Naive thymus-derived CD8-positive, alpha-beta T cell (primary cell): ENCODE results near the gene RABGGTA. TPM values are rescaled to one million over a fixed set of nuclear protein-coding genes. Genes with fewer than 3 reads are reported as not detected.

Experiments
- ATAC-seq, 2 donors: fragments of 150-1000 bp; cut with Tn5 transposase in 1 of 2; sonication (Bioruptor Pico), chemical (Tn5 transposase) in 1 of 2; 1 replicate in 1 of 2; 2 replicates in 1 of 2; pipeline ENCODE4 v1.10.0; 2021; ENCODE audit warnings: mild to moderate bottlenecking in 2 of 2, moderate library complexity in 2 of 2
- POLR2A ChIA-PET: fragments of 350-600 bp; sonication (Branson Sonifier 250); formaldehyde crosslinking; loops from one replicate; lab custom pipeline; 2021; ENCODE audit warnings: antibody characterized with exemption; lab: Charles Lee
- DNase-seq, 10 donors: peaks; one replicate each; pipeline versions ENCODE4 v3.0.0 to v3.0.0-alpha.2; 2020 to 2022
- H3K27ac Mint-ChIP-seq, 10 donors: one replicate each; pipeline ENCODE4 v1.8.0; 2020 to 2022; ENCODE audit warnings: mild to moderate bottlenecking in 10 of 10, mixed read lengths in 10 of 10, moderate library complexity in 4 of 10, inconsistent platforms in 1 of 10
- H3K27me3 Mint-ChIP-seq, 5 donors: one replicate each; pipeline ENCODE4 v1.8.0; 2021 to 2022; ENCODE audit warnings: mixed read lengths in 5 of 5
- H3K36me3 Mint-ChIP-seq, 3 donors: one replicate each; pipeline ENCODE4 v1.8.0; 2020 to 2022; ENCODE audit warnings: mixed read lengths in 3 of 3, mild to moderate bottlenecking in 2 of 3, inconsistent platforms in 1 of 3
- H3K4me1 Mint-ChIP-seq, 4 donors: one replicate each; pipeline ENCODE4 v1.8.0; 2021 to 2022; ENCODE audit warnings: mixed read lengths in 4 of 4
- H3K4me3 Mint-ChIP-seq, 10 donors: one replicate each; pipeline ENCODE4 v1.8.0; 2020 to 2022; ENCODE audit warnings: mild to moderate bottlenecking in 10 of 10, mixed read lengths in 10 of 10, moderate library complexity in 6 of 10, inconsistent platforms in 1 of 10
- H3K9me3 Mint-ChIP-seq, 9 donors: one replicate each; pipeline ENCODE4 v1.8.0; 2020 to 2022; ENCODE audit warnings: mixed read lengths in 9 of 9, mild to moderate bottlenecking in 3 of 9, inconsistent platforms in 1 of 9, moderate library complexity in 1 of 9
- polyA plus RNA-seq, 3 donors: library from polyadenylated mRNA; unstranded; fragments of 300-500 nt; fragmentation: Illumina TruSeq; gene quantifications; one replicate each; pipeline ENCODE4 v1.2.3, GENCODE V29; 2021
- total RNA-seq, 8 experiments: library from RNA in 2 of 8; stranded (reverse) in 2 of 8; gene quantifications; one replicate each; pipeline ENCODE4 v1.2.3 and lab custom pipeline; 2021 to 2026

RABGGTA gene
- total and polyA plus RNA-seq, 5 experiments from 2014 or later: 12.7 to 46.5 (median 22.1) TPM

DNA sequence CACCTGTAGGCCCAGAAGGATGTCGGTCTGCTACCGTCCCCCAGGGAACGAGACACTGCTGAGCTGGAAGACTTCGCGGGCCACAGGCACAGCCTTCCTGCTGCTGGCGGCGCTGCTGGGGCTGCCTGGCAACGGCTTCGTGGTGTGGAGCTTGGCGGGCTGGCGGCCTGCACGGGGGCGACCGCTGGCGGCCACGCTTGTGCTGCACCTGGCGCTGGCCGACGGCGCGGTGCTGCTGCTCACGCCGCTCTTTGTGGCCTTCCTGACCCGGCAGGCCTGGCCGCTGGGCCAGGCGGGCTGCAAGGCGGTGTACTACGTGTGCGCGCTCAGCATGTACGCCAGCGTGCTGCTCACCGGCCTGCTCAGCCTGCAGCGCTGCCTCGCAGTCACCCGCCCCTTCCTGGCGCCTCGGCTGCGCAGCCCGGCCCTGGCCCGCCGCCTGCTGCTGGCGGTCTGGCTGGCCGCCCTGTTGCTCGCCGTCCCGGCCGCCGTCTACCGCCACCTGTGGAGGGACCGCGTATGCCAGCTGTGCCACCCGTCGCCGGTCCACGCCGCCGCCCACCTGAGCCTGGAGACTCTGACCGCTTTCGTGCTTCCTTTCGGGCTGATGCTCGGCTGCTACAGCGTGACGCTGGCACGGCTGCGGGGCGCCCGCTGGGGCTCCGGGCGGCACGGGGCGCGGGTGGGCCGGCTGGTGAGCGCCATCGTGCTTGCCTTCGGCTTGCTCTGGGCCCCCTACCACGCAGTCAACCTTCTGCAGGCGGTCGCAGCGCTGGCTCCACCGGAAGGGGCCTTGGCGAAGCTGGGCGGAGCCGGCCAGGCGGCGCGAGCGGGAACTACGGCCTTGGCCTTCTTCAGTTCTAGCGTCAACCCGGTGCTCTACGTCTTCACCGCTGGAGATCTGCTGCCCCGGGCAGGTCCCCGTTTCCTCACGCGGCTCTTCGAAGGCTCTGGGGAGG lies 39.5 kb upstream of the RABGGTA start, which contains the start of gene LTB4R:
Gene LTB4R, plus strand, starts transcription at position 857 of the 959 bp plus-strand sequence. CDS start 4,150 bp downstream, outside the sequence.
- DNase-seq (peak; percentile 53 to 82 (median 67)), ATAC-seq (peak; percentile 85 to 87)
- Mint-ChIP-seq H3K4me3 (peak within 1 kb of the TSS; percentile 77 to 87 (median 82)), H3K9me3 (no peaks in the 10 kb centered on the region), H3K4me1 (peaks cover 41 to 80% (median 73%) of the 10 kb centered on the region in 4 donors), H3K27ac (peak within 1 kb of the TSS; percentile 82 to 95 (median 92)), H3K36me3 (peaks cover 0 to 22% (median under 1%) of the 10 kb centered on the region in 3 donors), H3K27me3 (no peaks in the 10 kb centered on the region)
- POLR2A ChIA-PET: interaction anchor here (0.8 to 8.2 kb wide), 20 partner anchors 10 to 1009 kb away, joined by 3 to 67 read pairs (median 4); partner anchors contain the start of genes ADCY4, CBLN3, DCAF11 and DHRS1

GRCh38 chr14:24310265-24310645 lies 38.9 kb upstream of the RABGGTA start:
- ATAC-seq: no peak
- H3K4me1 Mint-ChIP-seq: peaks cover 37 to 73% (median 69%) of the 10 kb centered on the region in 4 donors
- H3K4me3 Mint-ChIP-seq: peak overlapping the region; percentile 75 to 87 (median 80)
- no peaks in the 10 kb centered on the region for H3K27me3 Mint-ChIP-seq
- POLR2A ChIA-PET: interaction anchor here (0.8 to 8.2 kb wide), 11 partner anchors 10 to 196 kb away, joined by 3 to 67 read pairs (median 10); partner anchors contain the start of genes ADCY4, CBLN3, DCAF11 and DHRS1
- no peaks in the 10 kb centered on the region for H3K9me3 Mint-ChIP-seq
- H3K27ac Mint-ChIP-seq: peak overlapping the region; percentile 82 to 95 (median 90)
- H3K36me3 Mint-ChIP-seq: peaks cover 0 to 29% (median 5%) of the 10 kb centered on the region in 3 donors
- DNase-seq: no peak

DNA sequence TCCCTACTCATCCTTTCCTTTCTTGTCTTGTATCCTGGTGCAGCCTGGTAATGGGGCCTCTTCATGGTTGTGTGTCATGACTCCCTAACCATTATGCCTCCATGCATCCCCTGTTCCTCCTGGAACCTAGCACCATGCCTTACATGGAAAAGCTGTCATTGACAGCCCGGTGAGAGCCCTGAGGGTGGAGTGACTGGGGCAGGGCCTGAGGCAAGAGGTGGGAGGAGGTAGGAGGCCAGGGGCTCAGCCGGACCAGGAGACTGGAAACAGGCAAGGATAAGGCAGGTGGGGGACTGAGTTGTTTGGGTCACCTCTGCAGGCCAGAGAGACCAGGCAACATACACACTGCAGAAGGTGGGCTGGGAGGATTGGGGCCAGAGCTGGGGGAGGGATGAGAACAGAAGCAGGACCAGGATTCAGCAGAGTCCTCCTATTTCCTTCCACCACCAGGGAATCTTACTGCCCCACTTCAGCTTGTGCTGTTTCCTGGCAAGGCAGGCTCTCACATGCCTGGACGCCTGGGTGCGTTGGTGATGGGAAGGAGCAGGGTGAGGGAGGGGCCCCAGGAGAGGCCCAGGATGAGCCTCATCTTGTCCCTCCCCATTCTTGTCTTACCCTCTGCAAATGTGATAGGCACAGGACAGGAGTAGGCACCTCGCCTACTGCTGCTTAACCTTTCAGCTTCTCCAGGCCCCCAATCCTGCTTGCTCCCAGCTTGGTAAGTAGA lies 38.3 kb upstream of the RABGGTA start, which contains the start of gene LTB4R2:
Gene LTB4R2, plus strand, starts transcription at position 603 of the 727 bp plus-strand sequence. CDS start 525 bp downstream, outside the sequence.
- Mint-ChIP-seq H3K9me3 (no peaks in the 10 kb centered on the region), H3K27me3 (no peaks in the 10 kb centered on the region), H3K4me1 (peaks cover 39 to 70% (median 66%) of the 10 kb centered on the region in 4 donors), H3K4me3 (peak within 1 kb of the TSS; percentile 77 to 87 (median 82)), H3K27ac (peak within 1 kb of the TSS; percentile 82 to 95 (median 92)), H3K36me3 (peaks cover 0 to 35% (median 10%) of the 10 kb centered on the region in 3 donors)
- DNase-seq: no peak
- POLR2A ChIA-PET: interaction anchor here (1.0 to 8.2 kb wide), 8 partner anchors 9 to 196 kb away, joined by 3 to 67 read pairs (median 16); partner anchors contain the start of genes ADCY4, CBLN3, DCAF11 and DHRS1
- ATAC-seq: no peak

- no peak for DNase-seq
- H3K4me3 Mint-ChIP-seq: peak overlapping the region in 5 of 10 donors; percentile 1 to 42 (median 9)
- H3K4me1 Mint-ChIP-seq: peaks cover 30 to 58% (median 54%) of the 10 kb centered on the region in 4 donors
- no peaks in the 10 kb centered on the region for H3K27me3 Mint-ChIP-seq
- POLR2A ChIA-PET: interaction anchor here (0.5 to 8.2 kb wide), 7 partner anchors 8 to 123 kb away, joined by 3 to 67 read pairs (median 3); partner anchors contain the start of genes DHRS1, NOP9, TINF2 and TM9SF1
- peaks cover 0 to 46% (median 18%) of the 10 kb centered on the region in 3 donors for H3K36me3 Mint-ChIP-seq
- no peaks in the 10 kb centered on the region for H3K9me3 Mint-ChIP-seq
- H3K27ac Mint-ChIP-seq: peak overlapping the region in 9 of 10 donors; percentile 35 to 88 (median 60)
- ATAC-seq: no peak
Measured at GRCh38 chr14:24308342-24309124, 37.1 kb upstream of the RABGGTA start.

DNA sequence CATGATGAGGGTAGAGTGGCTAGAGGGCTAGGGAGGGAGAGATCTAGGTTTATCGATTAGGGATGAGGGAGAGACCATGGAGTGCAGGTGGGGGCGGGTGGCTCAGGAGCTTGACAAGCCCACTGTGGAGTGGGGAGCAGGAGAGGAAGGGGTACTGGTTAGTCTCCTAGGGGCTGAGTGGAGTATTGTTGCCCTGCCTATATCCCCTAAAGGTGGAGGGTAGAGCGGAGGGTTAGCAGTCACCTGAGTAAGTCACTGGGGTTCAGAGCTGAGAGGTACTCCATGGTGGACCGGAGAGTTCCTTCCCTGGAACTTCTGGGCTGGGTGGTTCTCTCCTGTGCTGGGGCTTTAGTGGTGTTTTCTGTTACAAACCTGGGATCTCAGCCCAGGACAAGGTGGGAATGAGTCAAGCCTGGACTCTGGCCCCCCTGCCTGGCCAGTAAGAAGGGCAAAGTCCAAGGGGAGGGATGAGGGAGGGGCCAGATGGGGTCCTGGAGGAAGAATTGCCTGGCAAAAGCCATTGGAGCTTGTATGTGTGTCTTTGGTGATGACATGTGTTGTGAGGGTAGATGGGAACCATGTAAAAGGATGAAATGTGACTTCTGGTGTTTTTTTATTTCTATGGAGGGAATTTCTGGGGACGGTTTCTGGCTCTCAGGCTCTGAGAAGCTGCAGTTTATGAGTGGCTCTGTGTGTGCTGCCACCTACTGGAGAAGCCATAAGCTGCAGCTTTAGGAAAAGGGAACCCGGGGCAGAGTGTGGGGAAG lies 36.4 kb upstream of the RABGGTA start, which contains the start of gene CIDEB:
Gene CIDEB, minus strand, starts transcription at position 403 of the 767 bp plus-strand sequence. Its CDS starts 119 bp downstream, at position 284.
- Mint-ChIP-seq H3K4me1 (peaks cover 27 to 53% (median 47%) of the 10 kb centered on the region in 4 donors), H3K4me3 (peak within 1 kb of the TSS in 5 of 10 donors; percentile 1 to 42 (median 9)), H3K27me3 (no peaks in the 10 kb centered on the region), H3K27ac (peak within 1 kb of the TSS in 9 of 10 donors; percentile 35 to 88 (median 64)), H3K9me3 (no peaks in the 10 kb centered on the region), H3K36me3 (peaks cover 0 to 54% (median 25%) of the 10 kb centered on the region in 3 donors)
- POLR2A ChIA-PET: interaction anchor here (0.5 to 8.2 kb wide), 9 partner anchors 7 to 1720 kb away, joined by 3 to 67 read pairs (median 3); partner anchors contain the start of genes DHRS1, NOP9, TINF2 and TM9SF1
- no peak for ATAC-seq
- peak; percentile 35 to 75 (median 58) for DNase-seq

DNA sequence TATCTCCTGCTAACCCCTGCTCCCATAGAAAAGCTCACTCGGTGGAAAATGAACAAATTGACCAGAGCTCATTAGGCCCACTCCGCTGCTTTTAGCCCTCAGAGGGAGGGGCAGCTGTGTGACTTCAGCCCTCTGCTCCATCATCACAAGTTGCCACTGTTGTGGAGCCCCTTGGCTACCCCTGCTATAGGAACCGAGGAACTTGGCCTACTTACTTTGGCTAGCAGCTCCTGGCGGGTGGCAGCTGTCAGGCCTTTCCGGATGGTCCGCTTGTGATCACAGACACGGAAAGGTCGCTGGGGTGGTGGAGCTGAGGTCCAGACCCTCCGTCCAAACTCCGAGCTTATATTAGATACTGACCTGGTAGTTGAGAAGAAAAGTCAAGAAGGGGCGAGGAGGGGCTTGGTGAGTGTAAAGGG lies 35.8 kb upstream of the RABGGTA start:
- H3K4me3 Mint-ChIP-seq: no peak overlapping the region
- ATAC-seq (no peak), DNase-seq (no peak)
- H3K4me1 Mint-ChIP-seq: peaks cover 23 to 48% (median 42%) of the 10 kb centered on the region in 4 donors
- H3K27me3 Mint-ChIP-seq: no peaks in the 10 kb centered on the region
- H3K36me3 Mint-ChIP-seq: peaks cover 0 to 60% (median 25%) of the 10 kb centered on the region in 3 donors
- H3K9me3 Mint-ChIP-seq: no peaks in the 10 kb centered on the region
- POLR2A ChIA-PET: interaction anchor here (0.8 to 8.2 kb wide), 6 partner anchors 6 to 112 kb away, joined by 3 to 67 read pairs (median 3); partner anchors contain the start of genes DHRS1, NOP9, TINF2 and TM9SF1
- peak overlapping the region in 3 of 10 donors; percentile 64 to 87 (median 75) for H3K27ac Mint-ChIP-seq

DNA sequence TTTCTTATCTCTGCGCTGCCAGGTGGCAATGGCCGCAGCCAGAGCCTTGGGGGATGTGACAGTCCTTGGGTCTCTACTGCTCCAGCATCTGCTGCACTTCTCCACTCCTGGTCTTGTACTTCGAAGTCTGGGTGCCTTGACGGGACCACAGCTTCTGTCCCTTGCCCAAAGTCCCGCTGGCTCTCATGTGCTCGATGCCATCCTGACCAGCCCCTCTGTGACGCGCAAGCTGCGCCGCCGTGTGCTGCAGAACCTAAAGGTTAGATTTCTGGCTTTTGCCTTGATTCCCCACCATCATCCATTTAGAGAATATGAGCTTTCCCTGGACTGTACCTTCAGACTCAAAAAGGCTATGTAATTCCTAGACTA lies 32.6 kb upstream of the RABGGTA start:
- POLR2A ChIA-PET: interaction anchor here (0.8 to 3.0 kb wide), 2 partner anchors 62 to 127 kb away, joined by 3 to 13 read pairs; partner anchors contain the start of genes CBLN3, KHNYN and TINF2
- Mint-ChIP-seq H3K4me3 (no peak overlapping the region), H3K36me3 (peaks cover 0 to 72% (median 25%) of the 10 kb centered on the region in 3 donors), H3K27ac (peak overlapping the region in 1 of 10 donors; percentile 51), H3K4me1 (peaks cover 22 to 53% (median 44%) of the 10 kb centered on the region in 4 donors), H3K27me3 (no peaks in the 10 kb centered on the region), H3K9me3 (no peaks in the 10 kb centered on the region)
- ATAC-seq (no peak), DNase-seq (no peak)

- POLR2A ChIA-PET: interaction anchor here (0.6 to 6.0 kb wide), 19 partner anchors 9 to 246 kb away, joined by 3 to 63 read pairs (median 7); partner anchors contain the start of genes CBLN3, CHMP4A, CIDEB and GMPR2
- Mint-ChIP-seq H3K4me1 (peaks cover 30 to 62% (median 51%) of the 10 kb centered on the region in 4 donors), H3K36me3 (peaks cover 0 to 62% (median 26%) of the 10 kb centered on the region in 3 donors)
Measured at GRCh38 chr14:24300326-24300980, 29.1 kb upstream of the RABGGTA start.

GRCh38 chr14:24299255-24300191 lies 28.1 kb upstream of the RABGGTA start, which contains the start of the genes DHRS1 and NOP9:
Gene DHRS1 (minus strand): TSS chr14:24299780. CDS start chr14:24299106, 674 bp downstream.
Gene NOP9 (plus strand): TSS chr14:24299850. CDS start chr14:24299955, 105 bp downstream.
- Mint-ChIP-seq H3K27ac (peak within 1 kb of the TSS; percentile 94 to 98 (median 97)), H3K4me1 (peaks cover 29 to 55% (median 51%) of the 10 kb centered on the region in 4 donors), H3K36me3 (peaks cover 0 to 61% (median 22%) of the 10 kb centered on the region in 3 donors), H3K27me3 (no peaks in the 10 kb centered on the region), H3K4me3 (peak within 1 kb of the TSS; percentile 90 to 99 (median 94)), H3K9me3 (no peaks in the 10 kb centered on the region)
- DNase-seq (peak; percentile 85 to 96 (median 92)), ATAC-seq (peak; percentile 79 to 89)
- POLR2A ChIA-PET: interaction anchor here (0.6 to 6.0 kb wide), 16 partner anchors 10 to 185 kb away, joined by 3 to 63 read pairs (median 7); partner anchors contain the start of genes CBLN3, CHMP4A, CIDEB and DCAF11

More at GRCh38 chr14:24300326-24300980, 29.1 kb upstream of the RABGGTA start:
- no peak for ATAC-seq
- Mint-ChIP-seq H3K27me3 (no peaks in the 10 kb centered on the region), H3K27ac (peak overlapping the region; percentile 53 to 98 (median 97)), H3K9me3 (no peaks in the 10 kb centered on the region), H3K4me3 (peak overlapping the region; percentile 90 to 99 (median 94))
- DNase-seq: no peak
